Measurements from ENCODE around the gene GTF2I.
"Not testable (repeated sequence)": the region's sequence is repeated elsewhere in the genome, so short reads cannot be mapped to it uniquely, and the experiment has no call there.

GTF2I gene

GRCh38 chr7:74656837-74657691 is 454 bp upstream of the GTF2I start:
- peak; percentile 99 for DNase-seq

- peak; percentile 94 for DNase-seq
Observed at GRCh38 chr7:74658178-74659004, 873 bp downstream of the GTF2I start.

GRCh38 chr7:74660202-74660601 is 2.7 kb downstream of the GTF2I start:
- not testable (repeated sequence) for DNase-seq

- DNase-seq: not testable (repeated sequence)
Observed at GRCh38 chr7:74661836-74662794, 4.6 kb downstream of the GTF2I start.

- DNase-seq: peak; percentile 17
Observed at GRCh38 chr7:74665296-74665938, 7.9 kb downstream of the GTF2I start.

- not testable (repeated sequence) for DNase-seq
Observed at GRCh38 chr7:74667013-74667412, 9.5 kb downstream of the GTF2I start.

- DNase-seq: not testable (repeated sequence)
Observed at GRCh38 chr7:74667520-74667919, 10.0 kb downstream of the GTF2I start.

GRCh38 chr7:74671602-74672001 is 14.1 kb downstream of the GTF2I start:
- DNase-seq: no peak

GRCh38 chr7:74672343-74672915 is 14.9 kb downstream of the GTF2I start:
- DNase-seq: no peak

- peak; percentile 24 for DNase-seq
Observed at GRCh38 chr7:74674166-74674565, 16.6 kb downstream of the GTF2I start.

GRCh38 chr7:74682829-74683228 is 25.3 kb downstream of the GTF2I start:
- DNase-seq: no peak

- DNase-seq: no peak
Observed at GRCh38 chr7:74683799-74684198, 26.3 kb downstream of the GTF2I start.

- DNase-seq: no peak
Observed at GRCh38 chr7:74684473-74684872, 27.0 kb downstream of the GTF2I start.

- no peak for DNase-seq
Observed at GRCh38 chr7:74684921-74685320, 27.4 kb downstream of the GTF2I start.

GRCh38 chr7:74690474-74690873 is 33.0 kb downstream of the GTF2I start:
- no peak for DNase-seq

GRCh38 chr7:74704419-74704818 is 46.9 kb downstream of the GTF2I start:
- not testable (repeated sequence) for DNase-seq

- DNase-seq: no peak
Observed at GRCh38 chr7:74707238-74707637, 49.7 kb downstream of the GTF2I start.

- no peak for DNase-seq
Observed at GRCh38 chr7:74708569-74709275, 51.2 kb downstream of the GTF2I start.

GRCh38 chr7:74709880-74710671 is 52.6 kb downstream of the GTF2I start:
- no peak for DNase-seq

- DNase-seq: no peak
Observed at GRCh38 chr7:74713567-74713966, 56.0 kb downstream of the GTF2I start.
